COLO829 (cell line): ENCODE results near the gene NEURL1.
A peak's percentile ranks its signal among the peaks of the same experiment; 100 is the strongest.
"Not testable (repeated sequence)": the region's sequence is repeated elsewhere in the genome, so short reads cannot be mapped to it uniquely, and the experiment has no call there.

Experiments
- DNase-seq: peaks from one replicate; pipeline ENCODE4 v3.0.0; 2012; ENCODE audit warnings: low spot score

NEURL1 gene

DNA sequence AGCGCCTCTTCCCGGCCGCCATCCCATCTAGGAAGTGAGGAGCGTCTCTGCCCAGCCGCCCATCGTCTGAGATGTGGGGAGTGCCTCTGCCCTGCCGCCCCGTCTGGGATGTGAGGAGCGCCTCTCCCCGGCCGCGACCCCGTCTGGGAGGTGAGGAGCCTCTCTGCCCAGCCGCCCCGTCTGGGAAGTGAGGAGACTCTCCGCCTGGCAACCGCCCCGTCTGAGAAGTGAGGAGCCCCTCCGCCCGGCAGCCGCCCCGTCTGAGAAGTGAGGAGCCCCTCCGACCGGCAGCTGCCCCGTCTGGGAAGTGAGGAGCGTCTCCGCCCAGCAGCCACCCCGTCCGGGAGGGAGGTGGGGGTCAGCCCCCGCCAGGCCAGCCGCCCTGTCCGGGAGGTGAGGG lies 113.5 kb downstream of the NEURL1 start:
- not testable (repeated sequence) for DNase-seq

DNA sequence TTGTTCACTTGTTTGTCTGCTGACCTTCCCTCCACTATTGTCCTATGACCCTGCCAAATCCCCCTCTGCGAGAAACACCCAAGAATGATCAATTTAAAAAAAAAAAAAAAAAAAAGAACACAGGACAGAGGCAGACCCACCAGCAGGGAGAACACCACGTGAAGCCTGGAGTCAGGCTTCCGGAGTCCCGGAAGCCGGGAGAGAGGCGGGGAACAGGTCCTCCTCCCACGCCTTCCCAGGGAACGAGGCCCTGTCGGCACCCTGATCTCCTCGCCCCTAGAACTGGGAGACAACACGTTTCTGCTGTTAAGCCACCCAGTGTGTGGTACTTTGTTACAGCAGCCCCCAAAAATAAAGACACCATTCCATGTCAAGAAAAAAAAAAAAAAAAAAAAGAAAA lies 114.6 kb downstream of the NEURL1 start:
- DNase-seq: peak; percentile 63

DNA sequence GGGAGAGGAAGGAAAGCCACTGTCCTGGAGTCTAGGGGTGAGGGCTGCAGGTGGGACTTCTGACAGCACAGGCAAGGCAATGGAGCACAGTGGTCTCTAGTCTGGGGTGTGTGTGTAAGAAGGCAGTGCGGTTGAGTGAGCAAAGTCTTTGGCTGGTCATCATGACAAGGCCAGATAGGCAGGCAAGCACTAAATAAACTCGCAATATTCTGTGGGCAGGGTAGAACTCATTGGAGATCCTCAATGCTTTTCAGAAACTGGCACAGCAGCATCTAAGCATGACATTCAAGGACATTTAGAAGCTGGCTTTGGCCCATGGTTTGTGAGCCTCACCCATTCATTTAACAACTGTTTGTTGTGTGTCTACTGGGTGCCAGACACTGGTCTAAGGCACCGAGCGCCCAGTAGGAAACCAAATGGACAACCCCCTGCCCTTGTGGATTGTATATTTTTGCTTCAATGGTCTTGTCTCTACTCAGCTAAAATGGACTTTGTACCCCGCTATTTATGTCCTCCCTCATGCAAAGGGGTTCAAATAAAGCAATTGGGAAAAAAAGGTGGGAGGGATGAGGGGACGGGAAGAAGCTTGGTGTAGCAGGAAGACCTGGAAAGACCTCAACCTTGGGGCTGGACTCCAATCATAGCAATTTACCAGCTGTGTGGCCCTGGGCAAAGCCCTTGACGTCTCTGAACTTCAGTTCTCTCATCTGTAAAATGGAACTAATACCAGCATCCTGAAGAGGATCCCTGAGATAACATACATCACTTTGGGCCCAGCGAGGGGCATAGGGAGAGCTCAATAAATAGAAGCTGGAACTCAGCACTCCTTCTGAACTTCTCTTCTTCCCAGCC lies 116.0 kb downstream of the NEURL1 start:
- no peak for DNase-seq

DNA sequence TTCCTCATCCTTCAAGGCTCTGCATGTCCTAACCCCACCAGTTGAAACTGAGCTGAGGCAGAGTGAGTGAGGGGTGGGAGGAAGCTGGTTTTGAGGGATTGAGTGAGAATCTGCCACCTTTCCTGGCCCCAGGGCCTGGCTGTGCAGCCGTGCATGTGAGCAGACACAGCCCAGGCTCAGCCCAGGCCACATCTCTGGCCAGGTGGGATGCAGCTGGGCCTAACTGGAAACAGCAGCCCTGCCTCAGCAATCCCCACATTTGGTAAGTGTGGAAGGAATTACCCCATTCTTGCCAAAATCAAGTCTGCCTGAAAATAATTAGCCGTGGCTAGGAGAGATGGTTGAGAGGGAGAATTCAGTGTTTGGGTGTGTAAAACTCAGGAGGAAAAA lies 116.6 kb downstream of the NEURL1 start:
- DNase-seq: no peak

DNA sequence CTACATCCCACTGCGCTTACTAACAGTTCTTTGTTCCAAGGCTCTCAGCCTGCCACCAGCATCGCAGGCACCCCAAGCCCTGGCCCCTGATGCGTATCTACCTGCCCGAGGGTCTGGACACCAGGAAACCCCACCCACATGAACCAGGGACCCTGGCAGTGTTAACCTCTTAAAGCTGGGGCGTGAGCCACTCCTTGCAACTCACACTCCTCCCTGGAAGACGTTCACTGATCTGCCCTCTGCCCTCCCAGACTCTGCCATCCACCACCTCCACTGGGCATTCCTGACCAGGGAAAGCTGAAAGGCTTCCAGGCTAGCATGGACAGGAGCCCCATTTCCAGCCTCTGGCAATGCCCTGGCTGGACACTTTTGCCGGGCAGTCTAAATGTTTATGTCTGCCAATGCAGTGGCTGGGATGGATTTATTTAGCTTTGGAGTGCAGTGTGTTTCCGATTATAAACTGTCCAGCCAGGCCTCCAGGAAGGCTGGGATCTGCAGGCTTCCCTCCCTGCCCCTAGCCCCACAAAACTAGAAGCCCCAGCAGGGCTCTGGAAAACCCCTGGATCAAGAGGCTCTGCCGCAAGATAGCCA lies 117.5 kb downstream of the NEURL1 start:
- no peak for DNase-seq

DNA sequence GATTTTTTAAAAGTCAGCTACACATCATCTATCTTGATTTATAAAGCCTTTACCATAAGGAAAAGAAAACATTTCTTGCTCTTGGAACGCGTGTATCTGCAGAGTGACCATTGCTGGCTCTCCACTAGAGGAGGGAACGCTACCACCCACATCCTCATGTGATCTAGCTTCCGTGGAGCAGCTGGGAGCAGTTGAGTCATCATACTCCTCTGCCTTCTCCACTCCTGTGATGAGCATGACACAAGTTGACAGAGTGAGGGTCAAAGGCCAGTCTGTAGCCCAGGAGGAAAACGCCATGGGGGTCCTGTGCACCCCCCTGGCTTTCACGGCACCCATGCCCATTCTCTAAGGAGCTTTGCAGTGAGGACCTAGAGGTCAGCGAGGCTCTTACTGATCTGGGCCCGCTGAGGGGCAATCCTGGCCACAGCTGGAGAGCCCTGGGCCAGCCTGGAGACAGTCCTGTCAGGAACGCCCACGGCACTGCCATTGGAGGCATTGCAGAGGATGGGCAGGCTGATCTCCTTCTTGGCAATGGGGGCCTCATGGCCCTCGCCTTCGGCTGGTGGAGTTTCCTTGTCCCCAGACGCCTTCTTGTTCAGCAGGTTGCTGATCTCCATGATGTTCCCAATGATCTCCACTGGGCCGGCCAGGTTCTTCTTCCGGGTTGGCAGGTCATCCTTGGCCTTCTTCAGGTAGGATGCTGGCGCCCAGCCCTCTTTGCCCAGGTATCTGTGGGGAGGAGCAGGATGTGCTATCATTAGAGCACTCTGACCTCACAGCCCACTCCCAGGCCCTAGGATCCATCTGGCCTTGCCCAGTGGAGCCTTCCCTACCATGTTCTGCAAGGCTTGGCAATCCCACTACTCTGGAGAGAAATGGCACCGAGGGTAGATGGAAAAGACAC lies 119.2 kb downstream of the NEURL1 start:
- DNase-seq: peak; percentile 55

DNA sequence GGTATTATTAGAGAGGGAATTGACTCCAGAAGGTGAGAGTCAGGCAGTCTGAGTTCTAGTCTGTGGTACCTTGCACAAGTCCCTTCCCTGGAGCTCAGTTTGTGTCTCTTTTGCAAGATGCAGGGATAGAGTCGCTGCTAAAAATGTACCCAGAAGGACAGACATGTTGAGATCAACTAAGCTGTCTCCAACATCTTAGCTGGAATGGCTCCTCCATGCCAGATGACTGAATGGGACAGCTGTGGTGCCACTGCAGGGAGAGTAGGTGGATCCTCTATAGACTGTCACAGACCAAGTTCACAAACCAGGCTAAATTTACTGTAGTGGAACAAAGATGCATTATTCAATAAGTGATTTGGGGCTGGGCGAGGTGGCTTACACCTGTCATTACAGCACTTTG lies 120.1 kb downstream of the NEURL1 start:
- DNase-seq: no peak

DNA sequence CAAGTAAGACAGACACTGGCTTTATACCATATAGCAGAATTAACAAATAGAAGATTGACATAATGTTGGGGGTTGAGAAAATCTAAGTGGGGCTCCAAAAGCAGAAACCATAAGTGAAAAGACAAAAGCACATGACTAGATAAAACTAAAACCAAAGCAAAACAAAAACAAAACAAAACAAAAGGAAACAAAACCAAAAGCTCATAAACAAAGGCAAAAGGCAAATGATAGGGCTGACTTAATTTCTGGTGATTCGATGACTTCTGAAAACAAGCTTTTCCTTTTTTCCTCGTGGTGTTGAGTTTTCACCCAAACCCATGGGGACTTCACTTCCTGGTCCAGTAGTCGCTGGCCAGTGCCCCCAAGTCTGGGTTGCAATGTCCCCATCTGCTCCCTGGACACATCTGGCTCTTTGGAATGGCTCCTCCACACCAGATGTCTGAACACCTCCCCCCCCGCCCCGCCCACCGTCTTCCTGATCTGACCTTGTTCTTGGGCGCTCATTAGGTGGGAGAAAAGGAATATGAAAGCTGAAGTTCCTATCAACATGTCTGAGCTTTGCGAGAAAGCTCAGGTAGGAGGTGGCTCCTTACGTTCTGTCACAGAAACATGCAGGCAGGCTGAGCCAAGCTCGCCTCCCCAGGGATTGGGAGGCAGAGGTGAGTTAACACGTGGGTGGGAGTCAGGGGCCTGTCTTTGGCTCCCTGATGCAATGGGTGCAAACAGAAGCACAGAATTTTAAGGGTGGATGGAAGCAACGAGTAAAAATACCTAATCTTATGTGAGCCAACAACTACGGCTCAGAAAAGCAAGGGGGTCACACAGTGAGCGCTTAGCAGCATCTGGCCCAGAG lies 121.0 kb downstream of the NEURL1 start:
- DNase-seq: no peak

DNA sequence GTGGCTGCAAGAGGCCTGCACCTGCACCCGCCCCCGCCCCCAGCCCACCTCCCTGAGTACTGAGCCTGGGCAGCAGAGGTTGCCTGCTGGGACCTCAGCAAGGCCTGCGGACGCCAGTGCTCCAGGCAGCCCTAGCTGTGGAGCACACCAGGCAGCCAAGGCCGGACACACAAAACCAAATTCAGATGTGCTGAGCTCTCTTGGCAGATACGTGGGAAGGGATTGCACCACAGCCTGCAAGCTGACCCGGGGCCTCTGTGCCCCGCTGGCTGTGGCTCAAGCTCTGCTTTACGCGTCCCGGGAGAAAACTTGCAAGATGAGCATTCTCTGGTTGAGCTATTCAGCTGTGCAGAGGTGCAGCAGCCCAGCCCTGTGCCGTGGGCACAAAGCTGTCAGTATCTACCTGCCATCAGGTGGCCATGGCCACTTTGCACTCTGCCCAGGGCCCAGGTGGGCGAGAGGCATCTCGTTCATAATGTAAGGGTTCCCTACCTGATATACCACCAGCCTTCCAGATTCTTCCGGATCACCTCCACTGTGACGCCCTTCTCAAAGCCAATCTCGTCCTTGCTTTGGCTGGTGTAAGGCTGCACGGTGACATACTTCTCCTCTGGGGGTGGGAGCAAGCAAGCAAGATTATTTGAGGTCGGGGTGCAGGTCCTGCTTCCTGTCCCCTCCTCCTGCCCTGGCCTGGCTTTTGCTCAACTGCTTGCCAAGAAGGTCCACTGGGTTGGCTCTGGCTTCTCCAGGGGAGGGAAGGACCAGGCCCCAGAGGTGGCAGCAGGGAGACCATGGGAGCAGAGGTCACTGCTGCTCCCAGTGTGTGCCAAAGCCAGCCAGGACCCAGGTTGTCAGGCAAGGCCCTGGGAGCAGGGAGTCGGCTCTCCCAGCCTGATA lies 123.4 kb downstream of the NEURL1 start:
- DNase-seq: no peak

DNA sequence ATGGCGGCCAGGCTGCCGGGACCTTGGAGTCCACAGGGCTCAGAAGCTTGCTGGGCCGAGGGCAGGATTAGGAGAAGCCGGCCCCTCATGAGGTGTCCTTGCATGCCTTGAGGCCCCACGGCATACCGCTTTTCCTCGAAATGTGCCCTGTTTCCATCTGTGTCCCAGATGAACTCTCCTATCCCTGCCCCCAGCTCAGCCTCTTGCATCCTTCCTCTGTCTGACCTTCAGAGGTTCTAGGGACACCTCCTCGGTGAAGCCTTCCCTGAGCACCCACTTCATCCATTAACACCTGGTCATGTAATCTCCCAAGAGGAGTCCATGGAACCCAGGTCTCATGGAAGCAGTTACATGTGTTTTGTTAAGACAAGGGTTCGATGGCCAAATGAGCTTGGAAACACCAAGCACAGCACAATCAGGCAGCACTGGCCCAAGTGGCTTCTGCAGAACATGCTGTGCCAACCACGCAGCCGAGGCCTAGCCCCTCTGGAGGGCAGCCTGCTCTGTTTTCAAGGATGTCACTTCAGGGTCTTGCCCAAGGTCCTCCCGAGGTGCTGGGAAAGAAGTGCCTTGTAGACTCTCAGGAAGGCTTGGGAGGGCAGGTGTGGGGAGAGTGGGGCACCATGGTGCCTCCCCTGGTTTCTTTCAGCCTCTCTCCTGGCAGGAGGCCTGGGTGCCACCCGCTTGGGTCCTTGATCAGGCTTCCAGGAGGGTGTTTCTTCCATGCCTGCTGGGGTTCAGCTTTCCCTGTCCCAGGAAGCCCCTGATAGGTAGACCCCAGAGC lies 124.3 kb downstream of the NEURL1 start:
- no peak for DNase-seq

DNA sequence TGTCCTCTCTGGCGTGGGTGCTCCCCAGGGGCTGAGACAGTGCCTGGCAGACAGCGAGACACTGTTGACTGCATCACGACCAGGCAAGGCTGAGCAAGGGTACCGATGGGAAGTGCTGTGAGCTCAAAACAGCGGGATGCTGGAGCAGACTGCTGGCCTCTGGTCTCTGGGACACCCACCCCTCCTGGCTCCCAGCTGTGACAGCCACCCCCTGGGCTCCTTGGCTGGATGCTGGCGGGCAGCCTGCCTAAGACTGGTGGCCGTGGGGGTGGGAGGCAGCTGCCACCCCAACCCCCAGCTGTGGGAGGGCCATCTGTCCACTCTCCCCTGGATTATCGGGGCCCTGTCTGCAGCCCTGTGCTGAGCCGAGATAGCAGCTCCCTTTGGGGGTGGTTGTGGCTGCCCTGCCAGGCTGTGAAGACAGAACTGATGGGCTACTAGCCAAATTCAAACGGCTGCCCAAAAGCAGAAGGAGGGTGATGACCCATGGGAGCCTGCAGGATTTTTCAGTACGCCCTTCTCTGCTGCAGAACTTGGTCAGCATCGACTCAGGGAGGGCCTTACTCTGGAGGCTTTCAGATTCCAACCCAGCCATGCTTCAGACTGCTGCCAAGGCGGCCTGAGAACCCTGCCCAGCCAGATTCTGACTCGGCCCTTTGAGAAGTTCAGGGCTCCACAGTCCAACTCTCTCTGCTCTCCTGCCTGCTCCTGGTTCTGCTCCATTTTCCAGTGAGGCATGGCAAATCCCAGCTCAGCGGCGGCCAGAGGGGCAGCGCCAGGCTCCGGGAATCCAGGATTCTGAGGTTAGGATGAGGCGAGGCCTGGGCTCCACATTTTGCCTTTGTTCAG lies 125.3 kb downstream of the NEURL1 start:
- DNase-seq: no peak

DNA sequence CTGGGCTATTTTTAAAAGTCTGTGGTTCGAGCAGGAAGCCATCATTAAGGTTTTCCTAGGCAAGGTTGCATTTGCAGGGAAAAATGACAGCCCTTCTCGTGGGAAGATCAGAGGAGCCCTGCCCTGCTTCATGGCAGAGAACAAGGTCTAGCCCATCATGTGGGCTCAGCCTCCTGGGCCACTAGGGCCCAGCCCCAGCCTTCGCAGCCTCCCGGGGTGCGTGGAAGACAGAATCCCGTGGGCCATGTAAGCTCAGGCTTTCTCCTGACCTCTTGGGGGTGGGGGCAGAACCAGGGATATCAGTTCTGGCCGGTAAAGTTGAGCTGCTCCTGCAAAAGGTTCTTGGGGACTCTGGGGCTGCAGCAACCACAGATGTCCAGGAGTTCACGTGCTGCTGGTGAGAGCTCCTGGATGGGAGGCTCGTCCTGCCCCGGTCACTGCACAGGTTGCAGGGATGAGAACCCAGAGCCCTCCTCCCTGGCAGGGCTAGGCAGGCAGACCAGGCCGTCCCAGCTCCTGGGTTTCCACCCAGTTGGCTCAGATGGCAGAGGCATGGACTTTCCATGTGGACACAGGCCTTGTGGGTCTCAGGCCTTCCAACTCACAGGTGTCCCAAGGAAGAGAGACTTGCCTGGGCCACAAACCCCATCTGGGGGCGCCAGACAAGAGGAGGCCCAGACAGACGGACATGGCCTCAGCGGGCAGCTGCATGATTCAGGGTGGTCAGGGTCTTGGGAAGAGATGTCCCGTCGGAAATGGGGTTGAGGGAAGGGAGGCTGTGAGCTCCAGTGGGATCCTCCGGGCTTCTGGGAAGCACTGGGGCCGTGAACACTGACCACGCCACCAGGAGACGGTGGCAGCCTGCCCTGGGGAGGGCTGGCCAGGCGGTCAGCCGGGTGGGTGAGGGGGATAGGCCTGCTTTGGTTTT lies 126.2 kb downstream of the NEURL1 start:
- no peak for DNase-seq

DNA sequence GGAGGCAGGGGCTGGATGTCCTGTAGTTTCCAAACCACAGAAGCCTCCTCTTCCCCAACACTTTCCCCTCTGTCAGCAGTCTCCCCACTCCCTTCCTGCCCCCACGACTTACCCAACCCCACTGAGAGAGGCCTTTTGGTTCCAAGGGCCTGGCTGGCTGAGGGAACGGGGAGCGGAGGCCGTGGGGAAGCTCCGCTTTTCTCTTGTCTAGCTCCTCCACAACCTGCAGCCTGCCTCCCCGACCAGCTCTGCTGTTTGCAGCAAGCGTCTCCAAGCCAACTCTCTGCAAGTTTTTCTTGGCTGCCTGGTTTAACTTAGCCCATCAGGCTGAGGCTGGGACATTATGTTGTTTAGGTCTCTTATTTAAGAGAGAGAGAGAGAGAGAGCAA lies 126.8 kb downstream of the NEURL1 start:
- DNase-seq: no peak

DNA sequence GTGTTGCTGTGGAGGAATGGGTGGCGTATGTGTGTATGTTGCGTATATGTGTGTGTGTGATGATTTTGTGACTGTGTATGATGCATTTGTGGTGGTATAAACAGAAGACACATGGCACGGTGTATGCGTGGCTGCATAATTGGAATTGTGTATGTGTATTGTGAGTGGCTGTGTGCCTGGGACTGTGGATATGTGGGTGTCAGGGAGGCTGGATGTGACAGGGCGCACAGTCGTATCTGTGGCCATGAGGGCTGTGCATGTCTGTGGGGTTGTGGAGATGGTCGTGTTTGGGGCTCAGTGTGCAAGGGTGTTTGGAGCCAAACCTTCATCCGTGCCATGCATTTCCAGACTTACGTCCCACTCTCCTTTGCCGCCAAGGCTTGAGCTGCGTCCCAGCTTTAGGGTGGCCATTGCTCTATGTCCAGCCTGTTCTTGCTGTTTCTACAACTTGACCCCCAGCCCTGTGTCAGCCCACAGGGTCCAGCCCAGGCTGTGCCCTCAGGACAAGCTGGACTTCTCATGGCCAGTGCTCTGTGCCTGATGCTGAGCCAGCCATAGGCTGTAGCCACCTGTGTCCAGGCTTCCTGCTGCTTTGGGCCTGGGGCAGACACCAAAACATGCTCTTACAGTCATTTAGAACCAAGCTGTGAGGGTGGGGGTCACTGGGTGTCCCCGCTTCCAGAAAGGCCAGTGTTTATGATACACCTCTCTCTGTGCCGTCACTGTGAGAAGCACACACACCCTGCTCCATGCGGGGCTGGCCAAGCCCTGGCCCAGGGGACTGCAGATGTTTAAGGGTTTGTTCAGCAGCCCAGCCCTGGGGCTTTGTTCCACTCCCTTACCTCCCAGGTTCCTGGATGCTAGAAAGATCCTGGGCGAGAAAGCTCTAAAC lies 127.6 kb downstream of the NEURL1 start:
- DNase-seq: no peak

DNA sequence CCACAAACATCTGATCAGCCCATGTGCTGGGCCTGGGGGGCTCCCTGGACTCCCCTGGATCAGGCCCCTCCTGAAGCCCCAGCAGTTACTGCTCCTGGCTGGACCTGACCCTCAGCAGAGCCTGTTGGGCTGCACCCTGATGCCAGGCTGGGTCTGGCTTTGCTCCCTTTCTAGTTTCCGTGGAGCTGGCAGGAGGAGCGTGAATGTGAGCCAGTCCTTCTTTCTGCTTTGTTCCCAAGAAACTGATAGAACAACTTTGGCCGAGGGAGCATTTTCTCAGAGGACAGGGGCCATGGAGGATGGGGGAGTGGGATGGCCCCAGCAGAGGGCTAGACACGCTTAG lies 128.2 kb downstream of the NEURL1 start:
- DNase-seq: no peak

DNA sequence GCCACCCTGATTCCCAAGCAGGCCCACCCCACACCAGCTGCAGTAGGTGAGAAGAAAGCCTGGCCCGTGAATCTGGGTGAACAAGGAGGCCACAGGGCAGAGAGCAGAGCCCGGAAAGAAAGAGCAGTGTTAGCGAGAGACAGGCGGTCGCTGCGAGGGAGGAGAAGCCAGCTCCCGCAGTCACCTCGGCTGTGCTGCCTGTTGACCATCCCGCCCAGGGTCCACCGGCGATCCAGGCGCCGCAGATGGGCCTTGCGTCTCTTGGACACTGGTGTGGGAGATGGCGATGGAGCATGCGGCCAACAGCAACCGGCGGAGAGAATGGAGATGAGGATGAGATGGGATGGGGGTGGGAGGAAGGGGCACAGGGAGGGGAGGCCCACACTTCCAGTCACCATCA lies 128.8 kb downstream of the NEURL1 start:
- no peak for DNase-seq
